ENCODE data around the gene ZMAT3.
"Not testable (repeated sequence)": the region's sequence is repeated elsewhere in the genome, so short reads cannot be mapped to it uniquely, and the experiment has no call there.

ZMAT3 gene, protein sequence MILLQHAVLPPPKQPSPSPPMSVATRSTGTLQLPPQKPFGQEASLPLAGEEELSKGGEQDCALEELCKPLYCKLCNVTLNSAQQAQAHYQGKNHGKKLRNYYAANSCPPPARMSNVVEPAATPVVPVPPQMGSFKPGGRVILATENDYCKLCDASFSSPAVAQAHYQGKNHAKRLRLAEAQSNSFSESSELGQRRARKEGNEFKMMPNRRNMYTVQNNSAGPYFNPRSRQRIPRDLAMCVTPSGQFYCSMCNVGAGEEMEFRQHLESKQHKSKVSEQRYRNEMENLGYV

DNA sequence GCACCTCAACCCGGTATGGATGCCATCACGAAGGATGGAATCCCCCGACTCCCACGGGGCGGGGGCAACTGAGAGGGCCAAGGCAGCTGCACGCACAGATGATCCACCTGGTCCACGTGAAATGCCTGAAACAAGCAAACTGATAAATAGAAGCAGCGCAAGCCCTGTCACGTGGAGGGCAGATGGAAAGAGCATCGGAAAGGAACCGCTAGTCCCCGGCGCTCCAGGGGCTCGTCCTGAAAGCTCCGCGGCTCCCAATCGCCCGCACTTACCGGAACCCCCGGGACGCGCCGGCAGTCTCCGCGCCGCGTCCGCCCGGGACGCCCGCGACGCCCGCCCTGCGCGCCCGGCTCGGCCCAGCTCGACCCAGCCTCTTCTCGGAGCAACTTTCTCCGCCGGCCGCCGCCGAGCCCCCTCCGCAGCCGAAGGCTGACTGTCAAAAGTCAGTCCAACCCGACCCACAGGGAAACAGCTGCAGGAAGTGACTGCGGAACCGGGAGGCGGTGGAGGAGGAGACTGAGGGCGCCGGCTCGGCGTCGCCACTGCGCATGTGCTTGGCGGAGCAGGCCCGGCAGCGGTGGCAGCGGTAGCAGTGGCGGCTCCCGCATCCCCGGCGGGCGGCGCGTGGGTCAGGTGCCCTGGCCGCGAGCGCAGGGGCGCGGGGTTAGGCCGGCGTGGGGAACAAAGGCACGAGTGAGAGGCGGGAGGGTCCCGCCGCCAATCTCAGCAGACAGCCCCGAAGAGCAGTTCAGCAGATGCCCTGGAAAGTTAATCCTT is at the start of gene ZMAT3:
Gene ZMAT3, minus strand, starts transcription at position 487 of the 777 bp plus-strand sequence. CDS start 4,057 bp downstream, outside the sequence.
- TF ChIP-seq, protein P1, sequence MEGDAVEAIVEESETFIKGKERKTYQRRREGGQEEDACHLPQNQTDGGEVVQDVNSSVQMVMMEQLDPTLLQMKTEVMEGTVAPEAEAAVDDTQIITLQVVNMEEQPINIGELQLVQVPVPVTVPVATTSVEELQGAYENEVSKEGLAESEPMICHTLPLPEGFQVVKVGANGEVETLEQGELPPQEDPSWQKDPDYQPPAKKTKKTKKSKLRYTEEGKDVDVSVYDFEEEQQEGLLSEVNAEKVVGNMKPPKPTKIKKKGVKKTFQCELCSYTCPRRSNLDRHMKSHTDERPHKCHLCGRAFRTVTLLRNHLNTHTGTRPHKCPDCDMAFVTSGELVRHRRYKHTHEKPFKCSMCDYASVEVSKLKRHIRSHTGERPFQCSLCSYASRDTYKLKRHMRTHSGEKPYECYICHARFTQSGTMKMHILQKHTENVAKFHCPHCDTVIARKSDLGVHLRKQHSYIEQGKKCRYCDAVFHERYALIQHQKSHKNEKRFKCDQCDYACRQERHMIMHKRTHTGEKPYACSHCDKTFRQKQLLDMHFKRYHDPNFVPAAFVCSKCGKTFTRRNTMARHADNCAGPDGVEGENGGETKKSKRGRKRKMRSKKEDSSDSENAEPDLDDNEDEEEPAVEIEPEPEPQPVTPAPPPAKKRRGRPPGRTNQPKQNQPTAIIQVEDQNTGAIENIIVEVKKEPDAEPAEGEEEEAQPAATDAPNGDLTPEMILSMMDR (conservative IDR thresholded peaks at IDR 0.05; ENCODE audit: low read depth, low read length) = no peak
- peak; percentile 27 for DNase-seq (ENCODE audit: low read depth)
- H3K4me3 ChIP-seq (ENCODE audit: low read length) = peak within 1 kb of the TSS; percentile 64

DNA sequence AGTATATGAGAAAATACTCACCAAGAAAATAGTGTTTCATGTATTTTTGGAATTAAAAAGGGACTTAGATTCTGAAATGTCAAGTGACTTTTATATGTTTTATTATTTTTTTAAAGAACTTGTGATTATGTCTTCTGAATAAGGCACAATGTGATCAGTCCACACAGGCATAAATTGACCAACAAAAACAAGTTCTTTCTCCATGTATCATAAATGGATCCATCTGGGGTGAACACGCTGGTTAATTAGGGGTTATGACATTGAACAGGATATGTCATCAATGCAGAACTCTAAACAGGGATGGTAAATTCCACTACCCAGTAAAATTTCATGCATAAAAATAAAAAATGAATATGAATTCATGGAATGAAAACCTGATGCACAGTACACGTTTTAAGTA is 45.2 kb upstream of the ZMAT3 start:
- H3K4me3 ChIP-seq (ENCODE audit: low read length) = no peak overlapping the region
- TF ChIP-seq, protein P1 (conservative IDR thresholded peaks at IDR 0.05; ENCODE audit: low read depth, low read length) = no peak
- no peak for DNase-seq (ENCODE audit: low read depth)

DNA sequence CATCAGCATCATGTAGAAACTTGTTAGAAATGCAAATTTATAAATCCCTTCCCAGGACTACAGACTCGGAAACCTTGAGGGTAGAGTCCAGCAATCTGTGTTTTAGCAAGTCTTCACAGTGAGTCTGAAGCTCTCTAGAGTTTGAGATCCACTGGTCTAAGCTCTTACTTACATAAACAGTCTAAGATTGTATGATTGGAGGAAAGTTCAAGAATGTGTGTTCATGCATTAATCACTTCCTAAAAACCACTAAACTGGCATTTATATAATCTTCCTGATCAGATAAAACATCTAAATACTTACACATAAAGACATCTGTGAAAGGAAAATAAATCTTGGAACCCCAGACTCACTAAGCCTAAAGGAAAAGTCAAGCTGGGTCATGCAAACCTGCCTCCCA is 43.8 kb upstream of the ZMAT3 start:
- not testable (repeated sequence) for H3K4me3 ChIP-seq (ENCODE audit: low read length)
- peak; percentile 17 for DNase-seq (ENCODE audit: low read depth)

DNA sequence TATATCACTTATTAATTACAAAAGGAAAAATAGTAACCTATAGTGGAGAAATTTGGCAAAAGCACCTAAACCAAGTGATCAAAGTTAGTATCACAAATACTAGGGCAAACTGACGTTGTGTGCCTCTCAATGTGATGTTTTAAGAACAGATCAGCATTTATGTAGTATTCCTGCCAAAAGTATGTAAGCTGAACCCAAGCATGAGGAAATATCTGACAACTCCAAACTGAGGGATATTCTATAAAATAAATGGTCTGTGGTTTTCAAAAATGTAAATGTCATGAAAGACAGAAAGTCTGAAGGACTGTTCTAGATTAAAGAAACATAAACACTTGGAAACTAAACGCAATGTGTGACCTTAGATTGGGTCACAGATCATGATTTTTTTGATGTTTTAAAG is 42.3 kb upstream of the ZMAT3 start:
- no peak for DNase-seq (ENCODE audit: low read depth)
- no peak overlapping the region for H3K4me3 ChIP-seq (ENCODE audit: low read length)
- TF ChIP-seq, protein P1 (conservative IDR thresholded peaks at IDR 0.05; ENCODE audit: low read depth, low read length) = no peak

DNA sequence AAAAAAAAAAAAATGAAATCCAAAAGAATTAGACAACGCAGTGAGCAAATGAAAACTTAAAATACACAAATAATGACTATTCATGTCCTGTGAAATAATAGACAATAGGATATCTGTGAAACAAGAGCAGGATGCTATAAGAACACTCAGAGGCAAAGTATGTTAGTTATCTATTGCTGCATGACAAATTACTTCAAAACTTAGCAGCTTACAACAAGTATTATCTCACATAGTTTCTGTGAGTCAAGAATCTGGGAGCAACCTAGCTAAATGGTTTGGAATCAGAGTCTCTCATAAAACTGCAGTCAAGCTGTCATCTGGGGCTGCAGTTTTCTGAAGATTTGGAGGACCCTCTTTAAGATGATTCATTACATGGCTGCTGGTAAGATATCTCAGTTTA is 36.5 kb upstream of the ZMAT3 start:
- TF ChIP-seq, protein P1 (conservative IDR thresholded peaks at IDR 0.05; ENCODE audit: low read depth, low read length) = no peak
- no peak overlapping the region for H3K4me3 ChIP-seq (ENCODE audit: low read length)
- peak; percentile 5 for DNase-seq (ENCODE audit: low read depth)

DNA sequence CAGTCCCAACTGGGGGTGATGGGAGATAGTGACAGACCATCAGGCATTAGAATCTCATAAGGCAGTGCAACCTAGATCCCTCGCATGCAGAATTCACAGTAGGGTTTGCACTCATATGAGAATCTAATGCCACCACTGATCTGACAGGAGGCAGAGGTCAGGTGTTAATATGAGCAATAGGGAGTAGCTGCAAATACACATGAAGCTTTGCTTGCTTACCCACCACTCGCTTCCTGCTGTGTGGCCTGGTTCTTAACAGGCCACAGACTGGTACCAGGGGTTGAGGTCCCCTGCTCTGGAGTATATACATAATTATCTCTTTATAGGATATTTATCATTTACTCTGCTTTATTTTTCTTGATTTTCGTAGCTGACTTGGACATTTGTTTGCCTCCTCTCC is 36.0 kb upstream of the ZMAT3 start:
- no peak overlapping the region for H3K4me3 ChIP-seq (ENCODE audit: low read length)
- no peak for DNase-seq (ENCODE audit: low read depth)
- TF ChIP-seq, protein P1 (conservative IDR thresholded peaks at IDR 0.05; ENCODE audit: low read depth, low read length) = no peak

DNA sequence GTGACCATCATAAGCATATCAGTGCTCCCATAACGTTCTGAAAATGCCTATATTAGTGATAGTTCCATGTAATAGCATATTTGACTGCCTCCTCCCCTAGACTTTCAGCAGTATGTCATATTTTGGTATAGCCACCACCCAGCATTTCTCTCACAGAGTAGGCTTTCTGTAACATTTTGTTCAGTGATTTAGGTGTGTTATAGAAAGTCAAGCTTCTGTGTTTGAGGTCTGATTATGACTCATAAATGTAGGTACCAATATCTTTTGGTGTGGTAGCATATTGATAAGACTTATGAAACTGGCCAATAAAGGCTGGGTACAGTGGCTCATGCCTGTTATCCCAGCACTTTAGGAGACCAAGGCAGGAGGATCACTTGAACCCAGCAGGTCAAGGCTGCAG is 34.3 kb upstream of the ZMAT3 start:
- DNase-seq (ENCODE audit: low read depth) = no peak
- TF ChIP-seq, protein P1 (conservative IDR thresholded peaks at IDR 0.05; ENCODE audit: low read depth, low read length) = no peak
- H3K4me3 ChIP-seq (ENCODE audit: low read length) = no peak overlapping the region

Measured in retinal pigment epithelial cell (primary cell).